Measurements from ENCODE around the gene SPARC. TPM values are rescaled to one million over a fixed set of nuclear protein-coding genes. Genes with fewer than 3 reads are reported as not detected.

SPARC gene
- total RNA-seq, 1 donor = 1,011 TPM

GRCh38 chr5:151679421-151680155, 7.1 kb downstream of the SPARC start:
- H3K4me3 ChIP-seq (ENCODE audit: low read depth, low read length) = peak overlapping the region; percentile 42
- DNase-seq (ENCODE audit: low read depth) = peak; percentile 49
- TF ChIP-seq CTCF (IDR thresholded peaks at IDR 0.05; ENCODE audit: insufficient read depth, low read length) = no peak

DNA sequence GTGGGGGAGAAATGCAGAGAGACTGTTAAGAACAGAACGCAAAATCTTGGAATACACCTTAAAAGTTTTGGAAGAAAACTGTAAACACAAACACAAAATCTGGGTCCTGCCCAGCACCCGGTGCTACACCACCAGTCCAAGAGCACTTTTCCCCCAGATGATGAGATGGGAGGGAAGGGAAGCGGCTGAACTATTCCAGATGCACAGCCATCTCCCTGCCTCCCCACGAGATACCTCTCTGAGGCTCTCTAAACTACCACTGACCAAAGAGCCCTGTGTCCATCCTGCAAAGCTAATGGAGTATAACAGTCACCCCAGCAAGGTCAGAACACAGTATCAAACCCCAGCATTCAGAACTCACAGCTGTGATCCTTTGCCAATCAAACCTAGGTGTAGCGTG, 8.0 kb downstream of the SPARC start:
- peak overlapping the region; percentile 42 for H3K4me3 ChIP-seq (ENCODE audit: low read depth, low read length)
- no peak for TF ChIP-seq CTCF (IDR thresholded peaks at IDR 0.05; ENCODE audit: insufficient read depth, low read length)
- peak; percentile 31 for DNase-seq (ENCODE audit: low read depth)

DNA sequence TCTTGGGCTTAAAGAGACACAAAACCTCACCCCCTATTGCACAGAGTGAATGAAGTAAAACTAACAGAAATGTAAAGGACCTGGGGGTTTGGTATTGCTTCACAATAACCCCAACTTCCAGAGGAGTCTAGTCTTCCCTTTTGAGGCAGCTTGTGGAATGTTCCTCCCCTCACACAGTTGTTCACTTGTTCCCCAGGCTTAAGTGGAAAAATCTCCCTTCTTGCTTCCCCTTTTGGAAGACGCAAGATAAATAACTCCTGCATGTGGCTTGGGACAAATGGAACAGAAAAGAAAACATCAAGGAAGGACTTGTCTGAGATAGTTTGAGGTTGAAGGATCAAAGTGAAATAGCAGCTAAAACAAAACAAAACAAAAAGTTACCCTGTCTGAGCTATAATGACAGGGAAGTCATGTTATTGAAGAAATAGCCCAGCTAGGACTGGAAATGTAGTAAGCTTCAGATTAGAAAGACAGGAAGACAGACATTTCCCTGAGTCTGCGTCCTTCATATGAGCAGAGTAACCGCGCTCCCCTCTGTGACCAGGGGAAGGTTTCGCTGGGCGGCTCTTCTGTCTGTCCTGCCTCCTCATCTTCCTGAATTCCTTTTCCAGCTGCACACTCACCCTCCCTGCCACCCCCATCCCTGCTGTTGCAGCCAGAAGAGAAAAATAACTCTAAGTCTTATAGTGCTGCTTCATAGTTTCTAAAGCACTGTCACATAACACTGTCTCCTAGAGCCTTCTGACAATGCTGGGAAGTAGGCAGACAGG, 8.8 kb downstream of the SPARC start:
- peak; percentile 66 for DNase-seq (ENCODE audit: low read depth)
- H3K4me3 ChIP-seq (ENCODE audit: low read depth, low read length) = peak overlapping the region; percentile 42
- no peak for TF ChIP-seq CTCF (IDR thresholded peaks at IDR 0.05; ENCODE audit: insufficient read depth, low read length)

- TF ChIP-seq CTCF (IDR thresholded peaks at IDR 0.05; ENCODE audit: insufficient read depth, low read length) = no peak
- peak; percentile 78 for DNase-seq (ENCODE audit: low read depth)
- H3K4me3 ChIP-seq (ENCODE audit: low read depth, low read length) = no peak overlapping the region
Measured at GRCh38 chr5:151676719-151677118, 10.0 kb downstream of the SPARC start.

DNA sequence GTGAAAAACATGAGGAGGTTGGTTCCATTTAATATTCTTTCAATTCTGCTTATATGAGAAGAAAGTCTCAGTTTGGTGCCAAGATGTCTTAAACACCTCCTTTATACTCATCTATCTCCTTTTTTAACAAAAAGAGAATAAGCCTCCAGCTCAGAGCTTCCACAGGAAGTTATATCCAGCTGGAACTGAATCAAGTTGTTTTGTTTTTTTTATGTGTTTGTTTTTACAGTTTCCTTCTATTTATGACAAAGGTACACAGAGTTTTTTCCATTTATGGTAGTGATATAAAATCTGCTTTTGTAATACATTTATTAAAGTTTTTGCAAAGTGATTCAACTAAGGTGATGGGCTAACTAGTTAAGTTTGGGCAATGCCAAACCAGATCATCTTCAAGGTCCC, 10.4 kb downstream of the SPARC start:
- TF ChIP-seq CTCF (IDR thresholded peaks at IDR 0.05; ENCODE audit: insufficient read depth, low read length) = no peak
- no peak for DNase-seq (ENCODE audit: low read depth)
- no peak overlapping the region for H3K4me3 ChIP-seq (ENCODE audit: low read depth, low read length)

GRCh38 chr5:151675611-151676313, 11.0 kb downstream of the SPARC start:
- peak; percentile 51 for DNase-seq (ENCODE audit: low read depth)
- H3K4me3 ChIP-seq (ENCODE audit: low read depth, low read length) = peak overlapping the region; percentile 43
- TF ChIP-seq CTCF (IDR thresholded peaks at IDR 0.05; ENCODE audit: insufficient read depth, low read length) = no peak
